Fibroblast of mammary gland (primary cell): ENCODE data around the gene ITGB2.

Experiments used
- DNase-seq: peaks from one replicate; pipeline ENCODE4 v3.0.0-alpha.2; 2010; ENCODE audit warnings: low read depth
- H3K4me3 ChIP-seq: 2 replicates; pipeline ENCODE4 v1.5.1; 2011; ENCODE audit warnings: low read depth, mild to moderate bottlenecking, low read length, moderate library complexity; ENCODE audit not compliant: control insufficient read depth
- CTCF ChIP-seq: conservative IDR thresholded peaks from 2 replicates; pipeline ENCODE4 v1.5.1; 2011; ENCODE audit warnings: low read depth, low read length, inconsistent platforms; ENCODE audit not compliant: control insufficient read depth, insufficient read depth

ITGB2 gene

DNA sequence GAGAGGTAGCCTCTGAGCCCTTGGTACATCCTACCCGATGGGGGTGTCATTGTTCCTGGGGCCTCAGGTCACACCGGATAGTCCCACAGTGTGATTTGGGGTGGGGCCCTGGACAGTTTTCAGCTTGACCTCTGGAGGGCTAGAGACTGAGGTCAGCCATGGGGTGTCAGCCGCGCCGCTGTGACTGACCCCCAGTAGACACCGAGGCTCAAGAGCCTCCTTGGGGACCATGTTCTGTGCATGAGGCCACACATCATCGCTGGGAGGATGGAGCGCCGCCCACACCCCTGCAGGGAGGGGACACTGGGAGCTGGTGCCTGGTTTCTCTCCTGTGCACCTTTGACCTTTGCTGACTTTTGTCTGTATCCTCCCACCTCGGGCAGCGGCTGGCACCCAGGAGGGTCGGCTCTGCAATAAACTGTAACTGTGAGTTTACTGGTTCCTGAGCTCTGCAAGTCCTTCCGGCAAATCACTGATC, 22.6 kb downstream of the ITGB2 start:
- TF ChIP-seq CTCF: no peak
- H3K4me3 ChIP-seq: no peak overlapping the region
- DNase-seq: no peak

- TF ChIP-seq CTCF: no peak
- no peak for DNase-seq
- no peak overlapping the region for H3K4me3 ChIP-seq
These were observed 23.2 kb downstream of the ITGB2 start for GRCh38 chr21:44897326-44898010.

DNA sequence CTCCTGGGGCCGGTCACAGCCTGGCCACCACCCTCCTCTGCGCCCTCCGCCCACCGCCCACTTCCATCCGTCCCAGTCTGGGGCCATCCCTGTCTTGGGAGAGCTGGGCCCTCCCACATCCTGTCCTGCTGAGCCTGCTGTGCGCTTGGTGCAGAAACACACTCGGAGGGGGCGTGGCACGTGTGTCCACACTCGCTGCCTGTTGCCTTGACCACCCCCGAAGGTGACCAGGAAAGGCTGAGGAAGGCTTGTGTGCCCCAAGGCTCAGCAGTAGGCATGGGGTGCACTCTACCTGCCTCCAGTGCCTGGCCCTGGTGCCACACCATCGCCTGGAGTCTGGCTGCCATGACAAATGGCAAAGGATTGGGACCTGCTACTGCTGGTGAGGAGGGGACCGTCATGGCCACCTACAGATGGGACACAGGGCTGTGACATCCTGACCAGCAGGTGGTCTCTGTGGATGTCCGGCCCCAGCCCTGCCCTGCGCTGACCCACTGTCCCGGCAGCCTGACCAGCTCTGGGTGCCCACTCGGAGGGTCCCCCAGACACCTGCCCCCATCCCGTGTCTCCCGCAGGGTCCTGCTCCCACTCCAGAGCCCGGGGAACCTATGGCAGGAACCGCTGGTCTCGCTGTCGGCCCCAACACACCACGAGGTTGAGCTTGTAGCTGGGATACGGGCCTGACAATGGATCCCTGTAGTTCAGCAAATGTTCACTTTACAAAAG, 24.0 kb downstream of the ITGB2 start:
- no peak for TF ChIP-seq CTCF
- no peak for DNase-seq
- H3K4me3 ChIP-seq: no peak overlapping the region

DNA sequence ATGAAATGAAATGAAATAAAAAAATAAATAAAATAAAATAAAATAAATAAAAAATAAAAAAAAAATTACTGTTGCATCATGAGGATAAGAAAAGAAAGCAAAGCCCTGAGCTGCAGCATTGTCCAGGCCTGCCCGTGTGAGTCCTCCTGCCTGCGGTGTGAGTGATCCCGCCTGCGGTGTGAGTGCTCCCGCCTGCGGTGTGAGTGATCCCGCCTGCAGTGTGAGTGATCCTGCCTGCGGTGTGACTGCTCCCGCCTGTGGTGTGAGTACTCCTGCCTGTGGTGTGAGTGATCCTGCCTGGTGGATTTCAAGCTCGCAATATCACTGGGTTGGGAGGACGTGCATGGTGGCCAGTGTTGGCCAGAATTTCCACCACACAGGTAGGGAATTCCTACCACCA, 24.8 kb downstream of the ITGB2 start:
- no peak for TF ChIP-seq CTCF
- DNase-seq: no peak
- no peak overlapping the region for H3K4me3 ChIP-seq

DNA sequence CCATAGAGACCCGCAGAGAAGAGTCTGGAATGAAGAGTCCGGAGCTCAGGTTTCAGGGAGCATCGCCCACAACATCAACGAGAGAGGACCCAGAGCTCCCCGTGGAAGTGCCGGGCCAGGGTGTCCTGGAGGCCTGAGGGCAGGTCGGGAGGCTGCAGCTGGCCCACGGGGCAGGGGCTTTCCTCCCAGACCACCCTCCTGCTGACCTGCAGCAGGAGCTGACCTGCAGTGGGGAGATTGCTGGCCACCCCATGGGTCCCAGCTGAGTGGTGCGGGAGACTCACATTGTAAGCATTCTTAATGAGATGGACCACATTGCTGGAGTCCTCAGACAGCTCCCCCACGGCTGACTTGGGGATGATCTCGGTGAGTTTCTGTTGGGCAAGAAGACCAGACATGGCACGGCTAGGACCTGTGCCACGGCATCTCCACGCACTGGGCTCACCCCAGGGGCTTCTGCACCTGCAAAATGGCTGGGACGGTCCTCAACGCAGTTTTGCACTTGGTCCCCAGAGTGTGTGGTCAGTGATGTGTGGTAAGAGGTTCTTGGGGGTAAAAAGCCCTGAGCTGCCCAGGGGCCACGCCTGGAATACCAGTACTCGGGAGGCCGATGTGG, 25.9 kb downstream of the ITGB2 start:
- no peak for DNase-seq
- no peak for TF ChIP-seq CTCF
- H3K4me3 ChIP-seq: no peak overlapping the region

- no peak for TF ChIP-seq CTCF
- no peak overlapping the region for H3K4me3 ChIP-seq
These were observed 26.6 kb downstream of the ITGB2 start for GRCh38 chr21:44893948-44894656.

More at GRCh38 chr21:44893948-44894656, 26.6 kb downstream of the ITGB2 start:
- DNase-seq: no peak
